ENCODE data around the gene ACOT8.
"Not testable (repeated sequence)": the region's sequence is repeated elsewhere in the genome, so short reads cannot be mapped to it uniquely, and the experiment has no call there.

ACOT8 gene

GRCh38 chr20:45850926-45851325 is 6.3 kb downstream of the ACOT8 start:
- no peak for DNase-seq

GRCh38 chr20:45850238-45850637 is 7.0 kb downstream of the ACOT8 start:
- no peak for DNase-seq

GRCh38 chr20:45848969-45849582 is 8.1 kb downstream of the ACOT8 start:
- no peak for DNase-seq

GRCh38 chr20:45848421-45848820 is 8.8 kb downstream of the ACOT8 start:
- DNase-seq = no peak

GRCh38 chr20:45845452-45845851 is 11.7 kb downstream of the ACOT8 start:
- no peak for DNase-seq

- no peak for DNase-seq
These were observed 13.7 kb downstream of the ACOT8 start for GRCh38 chr20:45843506-45843905.

GRCh38 chr20:45842169-45842812 is 14.9 kb downstream of the ACOT8 start:
- DNase-seq = peak; percentile 15

- no peak for DNase-seq
These were observed 15.6 kb downstream of the ACOT8 start for GRCh38 chr20:45841407-45842129.

- DNase-seq = no peak
These were observed 16.4 kb downstream of the ACOT8 start for GRCh38 chr20:45840700-45841198.

- DNase-seq = no peak
These were observed 20.4 kb downstream of the ACOT8 start for GRCh38 chr20:45836841-45837240.

GRCh38 chr20:45835825-45836224 is 21.4 kb downstream of the ACOT8 start:
- DNase-seq = no peak

GRCh38 chr20:45835329-45835765 is 21.8 kb downstream of the ACOT8 start:
- DNase-seq = no peak

GRCh38 chr20:45834797-45835161 is 22.4 kb downstream of the ACOT8 start:
- no peak for DNase-seq

- peak; percentile 48 for DNase-seq
These were observed 23.1 kb downstream of the ACOT8 start for GRCh38 chr20:45833883-45834796.

GRCh38 chr20:45833030-45833882 is 23.9 kb downstream of the ACOT8 start, which contains the start of gene SNX21:
SNX21 (plus strand) TSS chr20:45833799; CDS start chr20:45833920, 121 bp downstream.
- peak; percentile 18 for DNase-seq

- no peak for DNase-seq
These were observed 24.6 kb downstream of the ACOT8 start for GRCh38 chr20:45832619-45833018.

- not testable (repeated sequence) for DNase-seq
These were observed 27.5 kb downstream of the ACOT8 start for GRCh38 chr20:45829673-45830106.

GRCh38 chr20:45828589-45828988 is 28.6 kb downstream of the ACOT8 start:
- no peak for DNase-seq

GRCh38 chr20:45827712-45828111 is 29.5 kb downstream of the ACOT8 start:
- DNase-seq = no peak

GRCh38 chr20:45827030-45827652 is 30.1 kb downstream of the ACOT8 start, which contains the start of gene TNNC2:
TNNC2 (minus strand) TSS chr20:45827312; CDS start chr20:45827248, 64 bp downstream.
- no peak for DNase-seq
